Measurements from ENCODE around the gene HBP1. TPM values are rescaled to one million over a fixed set of nuclear protein-coding genes. Genes with fewer than 3 reads are reported as not detected.
"Not testable (repeated sequence)": the region's sequence is repeated elsewhere in the genome, so short reads cannot be mapped to it uniquely, and the experiment has no call there.

HBP1 gene
- total and polyA plus RNA-seq, 8 donors, result 47.9 to 181 (median 125) TPM

GRCh38 chr7:107133396-107133795, 35.4 kb upstream of the HBP1 start:
- intact Hi-C loops (cut with DNase I), result no loop called here
- DNase-seq (no peak), ATAC-seq (no peak)
- no peak overlapping the region for H3K4me3 ChIP-seq
- H3K36me3 ChIP-seq, result no peaks in the 10 kb centered on the region
- no peak for TF ChIP-seq CTCF (IDR thresholded peaks at IDR 0.05)
- no peaks in the 10 kb centered on the region for H3K27me3 ChIP-seq
- H3K9me3 ChIP-seq, result no peaks in the 10 kb centered on the region
- H3K27ac ChIP-seq, result no peak overlapping the region
- no peaks in the 10 kb centered on the region for H3K4me1 ChIP-seq

DNA sequence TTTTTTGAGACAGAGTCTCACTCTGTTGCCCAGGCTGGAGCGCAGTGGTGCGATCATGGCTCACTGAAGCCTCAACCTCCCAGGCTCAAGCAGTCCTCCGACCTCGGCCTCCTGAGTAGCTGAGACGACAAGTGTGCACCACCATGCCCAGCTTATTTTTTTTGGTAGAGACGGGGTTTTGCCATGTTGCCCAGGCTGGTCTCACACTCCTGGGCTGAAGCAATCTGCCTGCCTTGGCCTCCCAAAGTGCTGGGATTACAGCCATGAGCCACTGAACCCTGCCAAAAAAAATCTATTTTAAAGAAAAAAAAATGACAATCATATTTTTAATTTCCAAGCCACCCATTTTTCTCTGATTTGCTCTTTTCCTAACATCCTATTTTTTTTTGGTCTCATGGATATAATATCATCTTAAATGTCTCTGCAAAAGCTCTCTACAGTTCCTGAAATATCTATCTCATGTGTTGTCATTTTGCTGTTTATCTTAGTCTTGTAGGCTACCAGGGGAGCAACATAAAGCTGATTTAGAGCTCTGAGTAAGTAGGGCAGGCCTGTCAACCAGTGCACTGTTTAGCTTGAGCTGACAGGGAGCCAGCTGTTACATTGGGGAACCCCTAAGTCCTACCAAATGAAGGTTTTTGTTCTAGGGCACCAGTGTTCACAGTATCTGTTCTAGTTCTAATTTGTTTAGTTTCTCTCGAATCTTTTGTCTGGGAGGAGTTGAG, 29.9 kb upstream of the HBP1 start:
- Histone ChIP-seq H3K9me3 (no peaks in the 10 kb centered on the region), H3K27ac (no peak overlapping the region), H3K4me3 (no peak overlapping the region), H3K27me3 (no peaks in the 10 kb centered on the region), H3K4me1 (no peaks in the 10 kb centered on the region), H3K36me3 (no peaks in the 10 kb centered on the region)
- DNase-seq (no peak), ATAC-seq (no peak)
- intact Hi-C loops (cut with DNase I), result no loop called here
- TF ChIP-seq CTCF (IDR thresholded peaks at IDR 0.05), result no peak

DNA sequence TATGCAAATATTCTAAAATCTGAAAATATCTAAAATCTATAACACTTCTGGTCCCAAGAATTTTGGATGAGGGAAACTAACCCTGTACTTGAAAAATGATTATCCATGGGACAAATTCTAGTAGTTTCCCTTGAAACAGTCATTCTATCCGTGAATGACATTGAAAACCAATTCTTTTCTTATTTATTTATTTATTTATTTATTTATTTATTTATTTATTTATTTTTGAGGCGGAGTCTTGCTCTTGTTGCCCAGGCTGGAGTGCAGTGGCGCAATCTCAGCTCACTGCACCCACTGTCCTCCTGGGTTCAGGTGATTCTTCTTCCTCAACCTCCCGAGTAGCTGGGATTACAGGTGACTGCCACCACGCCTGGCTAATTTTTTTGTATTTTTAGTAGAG, 24.9 kb upstream of the HBP1 start:
- H3K27me3 ChIP-seq; H3K9me3 ChIP-seq; ATAC-seq; H3K4me1 ChIP-seq; H3K36me3 ChIP-seq; DNase-seq; H3K4me3 ChIP-seq; intact Hi-C loops (cut with DNase I); H3K27ac ChIP-seq: not testable (repeated sequence)

DNA sequence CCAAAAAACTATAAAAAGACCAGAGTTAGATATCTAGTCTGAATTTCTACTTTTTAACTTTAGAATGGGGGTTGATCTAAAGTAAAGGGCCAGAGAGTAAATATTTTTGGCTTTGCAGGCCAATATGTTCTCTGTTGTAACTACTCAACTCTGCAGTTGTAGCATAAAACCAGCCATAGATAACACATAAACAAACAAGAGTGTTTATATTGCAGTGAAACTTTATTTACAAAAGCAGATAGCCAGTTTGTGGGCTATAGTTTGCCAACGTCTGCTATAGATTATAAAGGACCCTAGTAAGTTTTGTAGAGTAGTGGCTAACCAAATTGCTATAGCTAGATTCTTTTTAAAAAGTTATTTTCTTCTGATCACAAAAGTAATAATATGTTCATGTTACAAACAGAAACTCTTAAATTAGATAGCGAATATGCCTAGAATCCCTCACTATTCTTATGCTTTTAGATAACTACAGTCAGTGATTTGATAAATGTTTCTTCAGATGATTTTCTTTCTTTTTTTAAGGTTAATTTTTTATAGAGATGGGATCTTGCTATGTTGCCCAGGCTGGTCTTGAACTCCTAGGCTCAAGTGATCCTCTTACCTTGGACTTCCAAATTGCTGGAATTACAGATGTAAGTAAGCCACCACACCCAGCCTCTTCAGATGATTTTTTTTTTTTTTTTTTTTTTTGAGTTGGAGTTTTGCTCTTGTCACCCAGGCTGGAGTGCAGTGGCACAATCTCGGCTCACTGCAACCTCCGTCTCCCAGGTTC, 23.6 kb upstream of the HBP1 start:
- peaks cover 0 to 8% of the 10 kb centered on the region in 2 donors for H3K4me1 ChIP-seq
- H3K27me3 ChIP-seq, result no peaks in the 10 kb centered on the region
- H3K9me3 ChIP-seq, result no peaks in the 10 kb centered on the region
- H3K4me3 ChIP-seq, result no peak overlapping the region
- no peaks in the 10 kb centered on the region for H3K36me3 ChIP-seq
- ATAC-seq (no peak), DNase-seq (no peak)
- no peak overlapping the region for H3K27ac ChIP-seq
- intact Hi-C loops (cut with DNase I), result no loop called here
- no peak for TF ChIP-seq CTCF (IDR thresholded peaks at IDR 0.05)

GRCh38 chr7:107147464-107148393, 21.1 kb upstream of the HBP1 start:
- Histone ChIP-seq H3K4me1 (peaks cover 0 to 8% of the 10 kb centered on the region in 2 donors), H3K27ac (no peak overlapping the region), H3K4me3 (no peak overlapping the region), H3K27me3 (no peaks in the 10 kb centered on the region), H3K9me3 (no peaks in the 10 kb centered on the region), H3K36me3 (no peaks in the 10 kb centered on the region)
- peak; percentile 47 to 61 for TF ChIP-seq CTCF (IDR thresholded peaks at IDR 0.05)
- intact Hi-C loops (cut with DNase I), result no loop called here
- DNase-seq (peak in 1 of 4 donors; percentile 50), ATAC-seq (peak; percentile 92)

Measured in left lung (tissue), 10 donors.